ENCODE results near the gene FGF14.

The FGF14 gene

DNA sequence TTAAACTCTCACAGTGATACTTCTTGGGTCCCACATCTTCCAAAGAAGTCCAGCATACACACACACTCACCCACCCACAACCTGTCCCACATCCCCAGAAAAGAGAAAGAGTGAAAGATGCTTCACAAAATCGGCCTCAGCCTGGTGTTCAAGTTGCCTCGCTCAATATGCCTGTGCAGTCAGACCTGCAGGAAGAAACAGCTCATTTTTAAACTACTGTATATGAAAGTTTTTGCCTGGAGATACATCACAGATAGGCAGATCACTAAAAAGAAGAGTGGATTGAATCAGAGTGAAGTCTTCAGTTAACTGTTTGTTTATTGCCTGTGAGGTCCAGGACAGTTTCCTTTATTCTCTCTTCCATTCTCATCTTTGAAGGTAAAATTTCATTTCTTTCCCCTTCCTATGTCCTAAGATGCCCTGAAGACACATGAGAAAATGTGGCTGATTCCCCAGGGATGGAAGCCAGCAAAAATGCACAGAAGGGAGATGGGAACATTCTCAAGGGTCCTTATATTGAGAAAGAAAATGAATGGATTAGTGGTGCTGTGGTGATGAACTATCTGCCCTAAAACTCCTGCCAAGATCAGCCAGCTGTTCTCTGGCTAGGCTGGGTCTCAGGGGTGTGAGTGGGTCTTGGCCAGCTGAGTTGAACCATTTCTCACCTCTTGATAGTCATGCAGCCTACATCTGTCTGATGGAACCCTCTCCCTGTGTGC is 690.4 kb downstream of the FGF14 start:
- Histone ChIP-seq H3K36me3 (no peaks in the 10 kb centered on the region), H3K27ac (peak overlapping the region in 6 of 11 experiments; percentile 4 to 43 (median 19); a peak in 5 of 22 replicates), H3K9ac (no peak overlapping the region), H3K4me2 (peak overlapping the region in 4 of 11 experiments; percentile 17 to 68 (median 39); a peak in 5 of 22 replicates), H3K9me3 (replicated peaks in 1 of 11) (0 out of 22 replicates have a peak, but pooled peaks cover 0 to 6% (median 0%) of the 10 kb centered on the region in 11 experiments), H3K4me3 (no peak overlapping the region), H4K20me1 (no peaks in the 10 kb centered on the region), H3K4me1 (peaks cover 11 to 42% (median 20%) of the 10 kb centered on the region in 10 experiments), H3K27me3 (no peaks in the 10 kb centered on the region)
- no peak for TF ChIP-seq Cebpa-rat (IDR thresholded peaks at IDR 0.05)

GRCh38 chr13:101709952-101710351 is 691.9 kb downstream of the FGF14 start:
- no peak for TF ChIP-seq Cebpa-rat (IDR thresholded peaks at IDR 0.05)
- Histone ChIP-seq H3K4me2 (no peak overlapping the region), H3K27ac (peak overlapping the region in 4 of 11 experiments; percentile 11 to 43 (median 16); a peak in 5 of 22 replicates), H4K20me1 (no peaks in the 10 kb centered on the region), H3K36me3 (no peaks in the 10 kb centered on the region), H3K4me1 (peaks cover 19 to 58% (median 35%) of the 10 kb centered on the region in 10 experiments), H3K9ac (no peak overlapping the region), H3K9me3 (replicated peaks in 1 of 11) (peaks cover 0 to 16% (median 3%) of the 10 kb centered on the region in 11 experiments; a peak in 8 of 22 replicates), H3K4me3 (no peak overlapping the region), H3K27me3 (no peaks in the 10 kb centered on the region)

- peak overlapping the region; percentile 84 to 95 (median 90); a peak in 20 of 22 replicates for H3K27ac ChIP-seq
- H3K4me1 ChIP-seq: peaks cover 19 to 64% (median 36%) of the 10 kb centered on the region in 10 experiments
- no peaks in the 10 kb centered on the region for H3K27me3 ChIP-seq
- H3K9ac ChIP-seq: peak overlapping the region in 1 of 11 experiments; percentile 26; a peak in 3 of 22 replicates
- H3K4me2 ChIP-seq: peak overlapping the region in 7 of 11 experiments; percentile 7 to 77 (median 65); a peak in 10 of 22 replicates
- no peak for TF ChIP-seq Cebpa-rat (IDR thresholded peaks at IDR 0.05)
- no peak overlapping the region for H3K4me3 ChIP-seq
- H3K9me3 ChIP-seq (replicated peaks in 1 of 11): peaks cover 0 to 33% (median 12%) of the 10 kb centered on the region in 11 experiments; a peak in 12 of 22 replicates
- H3K36me3 ChIP-seq: no peaks in the 10 kb centered on the region
- H4K20me1 ChIP-seq: no peaks in the 10 kb centered on the region
These were observed 693.7 kb downstream of the FGF14 start for GRCh38 chr13:101708115-101708514.

GRCh38 chr13:101707659-101708058 is 694.2 kb downstream of the FGF14 start:
- peak overlapping the region; percentile 42 to 77 (median 65); a peak in 17 of 22 replicates for H3K4me2 ChIP-seq
- no peaks in the 10 kb centered on the region for H4K20me1 ChIP-seq
- TF ChIP-seq Cebpa-rat (IDR thresholded peaks at IDR 0.05): no peak
- peak overlapping the region in 6 of 11 experiments; percentile 64 to 75 (median 72); a peak in 11 of 22 replicates for H3K9ac ChIP-seq
- H3K27me3 ChIP-seq: no peaks in the 10 kb centered on the region
- peaks cover 0 to 36% (median 12%) of the 10 kb centered on the region in 11 experiments; a peak in 12 of 22 replicates for H3K9me3 ChIP-seq (replicated peaks in 1 of 11)
- no peaks in the 10 kb centered on the region for H3K36me3 ChIP-seq
- H3K27ac ChIP-seq: peak overlapping the region; percentile 84 to 95 (median 90)
- no peak overlapping the region for H3K4me3 ChIP-seq
- peaks cover 19 to 62% (median 36%) of the 10 kb centered on the region in 10 experiments for H3K4me1 ChIP-seq

DNA sequence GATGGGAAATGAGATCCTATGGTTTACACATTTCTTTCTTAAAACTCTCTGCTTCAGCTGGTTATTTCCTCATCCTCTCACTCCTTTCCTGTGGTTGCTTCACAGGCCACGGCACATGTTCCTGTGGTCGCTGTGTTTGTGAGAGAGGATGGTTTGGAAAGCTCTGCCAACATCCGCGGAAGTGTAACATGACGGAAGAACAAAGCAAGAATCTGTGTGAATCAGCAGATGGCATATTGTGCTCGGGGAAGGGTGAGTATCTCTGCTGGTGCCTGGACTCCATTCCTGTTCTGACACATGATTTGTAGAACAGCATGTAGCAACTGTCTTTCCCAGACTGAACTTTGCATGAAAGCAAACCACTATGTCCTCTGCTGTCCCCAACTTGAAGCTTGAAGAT is 695.2 kb downstream of the FGF14 start:
- Histone ChIP-seq H3K4me1 (peaks cover 19 to 52% (median 35%) of the 10 kb centered on the region in 10 experiments), H3K4me2 (peak overlapping the region; percentile 42 to 77 (median 65); a peak in 21 of 22 replicates), H3K36me3 (no peaks in the 10 kb centered on the region), H3K27ac (peak overlapping the region; percentile 84 to 95 (median 90)), H3K9ac (peak overlapping the region; percentile 57 to 79 (median 72); a peak in 21 of 22 replicates), H3K4me3 (no peak overlapping the region), H3K27me3 (no peaks in the 10 kb centered on the region), H4K20me1 (no peaks in the 10 kb centered on the region), H3K9me3 (replicated peaks in 1 of 11) (peaks cover 0 to 36% (median 12%) of the 10 kb centered on the region in 11 experiments; a peak in 12 of 22 replicates)
- peak; percentile 94 to 99 (median 99) for TF ChIP-seq Cebpa-rat (IDR thresholded peaks at IDR 0.05)

- TF ChIP-seq Cebpa-rat (IDR thresholded peaks at IDR 0.05): no peak
- Histone ChIP-seq H3K4me1 (peaks cover 19 to 59% (median 39%) of the 10 kb centered on the region in 10 experiments), H3K9me3 (replicated peaks in 1 of 11) (peaks cover 0 to 47% (median 24%) of the 10 kb centered on the region in 11 experiments; a peak in 15 of 22 replicates), H4K20me1 (no peaks in the 10 kb centered on the region), H3K36me3 (no peaks in the 10 kb centered on the region), H3K9ac (no peak overlapping the region), H3K4me3 (no peak overlapping the region), H3K27me3 (no peaks in the 10 kb centered on the region), H3K27ac (peak overlapping the region in 8 of 11 experiments; percentile 31 to 95 (median 40); a peak in 12 of 22 replicates), H3K4me2 (no peak overlapping the region)
These were observed 698.0 kb downstream of the FGF14 start for GRCh38 chr13:101703838-101704237.

DNA sequence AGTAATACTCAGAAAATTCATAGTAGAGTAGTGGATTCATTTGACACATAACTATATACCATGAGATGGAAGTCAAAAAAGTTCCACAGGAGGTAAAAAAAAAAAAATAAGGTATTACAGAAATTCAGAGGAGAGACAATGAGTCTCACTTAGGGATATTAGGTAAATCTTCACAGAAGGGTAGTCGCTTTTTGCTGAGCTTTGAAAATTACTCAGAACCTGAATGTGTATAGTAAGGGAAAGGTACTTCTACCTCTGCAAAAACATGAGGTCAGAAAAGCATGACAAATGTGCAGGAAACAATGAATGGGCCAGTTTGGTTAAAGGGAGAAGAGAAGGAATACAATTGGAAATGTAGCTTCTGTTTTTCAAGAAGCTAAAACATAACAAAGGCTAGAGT is 698.8 kb downstream of the FGF14 start:
- Histone ChIP-seq H3K4me1 (peaks cover 19 to 51% (median 33%) of the 10 kb centered on the region in 10 experiments), H3K9me3 (replicated peaks in 1 of 11) (peaks cover 0 to 48% (median 24%) of the 10 kb centered on the region in 11 experiments; a peak in 15 of 22 replicates), H3K4me3 (no peak overlapping the region), H3K9ac (no peak overlapping the region), H3K27me3 (no peaks in the 10 kb centered on the region), H4K20me1 (no peaks in the 10 kb centered on the region), H3K4me2 (no peak overlapping the region), H3K27ac (peak overlapping the region in 5 of 11 experiments; percentile 34 to 95 (median 94); a peak in 6 of 22 replicates), H3K36me3 (no peaks in the 10 kb centered on the region)
- no peak for TF ChIP-seq Cebpa-rat (IDR thresholded peaks at IDR 0.05)

DNA sequence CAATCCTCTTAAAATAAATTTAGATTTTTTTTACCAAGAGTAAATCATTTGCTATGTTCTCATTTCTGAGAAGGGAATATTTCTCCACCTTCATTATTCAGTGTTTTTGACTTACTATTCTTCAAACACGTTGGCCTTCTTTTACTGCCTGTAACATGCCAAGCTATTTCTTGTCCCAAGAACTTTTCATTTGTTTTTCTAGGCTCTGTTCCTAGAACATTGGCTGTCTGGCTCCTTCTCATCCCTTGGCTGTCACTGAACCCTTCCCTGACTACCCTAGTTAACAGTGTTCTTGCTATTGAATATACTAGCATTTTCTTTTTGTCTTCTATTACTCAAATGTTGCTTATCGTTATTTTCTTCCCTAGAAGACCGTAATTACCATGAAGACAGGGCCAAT is 701.2 kb downstream of the FGF14 start:
- Histone ChIP-seq H3K9ac (no peak overlapping the region), H3K9me3 (replicated peaks in 1 of 11) (peaks cover 0 to 44% (median 21%) of the 10 kb centered on the region in 11 experiments; a peak in 15 of 22 replicates), H3K27ac (peak overlapping the region in 1 of 11 experiments; percentile 41; a peak in 2 of 22 replicates), H3K4me2 (no peak overlapping the region), H3K4me3 (no peak overlapping the region), H3K4me1 (peaks cover 0 to 36% (median 16%) of the 10 kb centered on the region in 10 experiments; a peak in 15 of 20 replicates), H4K20me1 (no peaks in the 10 kb centered on the region), H3K27me3 (no peaks in the 10 kb centered on the region), H3K36me3 (no peaks in the 10 kb centered on the region)
- no peak for TF ChIP-seq Cebpa-rat (IDR thresholded peaks at IDR 0.05)

GRCh38 chr13:101698400-101698799 is 703.4 kb downstream of the FGF14 start:
- Histone ChIP-seq H3K9me3 (replicated peaks in 1 of 11) (peaks cover 0 to 26% (median 12%) of the 10 kb centered on the region in 11 experiments; a peak in 15 of 22 replicates), H3K27me3 (no peaks in the 10 kb centered on the region), H3K4me3 (no peak overlapping the region), H3K36me3 (no peaks in the 10 kb centered on the region), H4K20me1 (no peaks in the 10 kb centered on the region), H3K4me2 (no peak overlapping the region), H3K27ac (no peak overlapping the region), H3K9ac (no peak overlapping the region), H3K4me1 (peaks cover 0 to 32% (median 8%) of the 10 kb centered on the region in 10 experiments; a peak in 9 of 20 replicates)
- no peak for TF ChIP-seq Cebpa-rat (IDR thresholded peaks at IDR 0.05)

Measured in BLaER1 treated with 17β-estradiol and CSF1 and Interleukin-3, amounts not matched to agents 10 nM and 100 nM (cell line).